Ishikawa (cell line): ENCODE results near the gene EFHD2.

ENCODE experiments used
- CREB1 ChIP-seq: IDR thresholded peaks from 2 replicates; pipeline ENCODE4 v1.6.1; 2012; ENCODE audit warnings: low read depth
- EGR1 ChIP-seq: IDR thresholded peaks from 2 replicates; pipeline ENCODE4 v1.6.1; 2012
- EP300 ChIP-seq: IDR thresholded peaks from 2 replicates; pipeline ENCODE4 v1.6.1; 2012; ENCODE audit warnings: borderline replicate concordance
- FOXM1 ChIP-seq: IDR thresholded peaks from 2 replicates; pipeline ENCODE4 v1.6.1; 2012; ENCODE audit warnings: low read depth, borderline replicate concordance
- RAD21 ChIP-seq: IDR thresholded peaks from 2 replicates; pipeline ENCODE4 v1.6.1; 2012; ENCODE audit warnings: low read depth
- REST ChIP-seq: IDR thresholded peaks from 2 replicates; pipeline ENCODE4 v1.6.1; 2012; ENCODE audit warnings: low read depth, mild to moderate bottlenecking
- TAF1 ChIP-seq: IDR thresholded peaks from 2 replicates; pipeline ENCODE4 v1.6.1; 2012; ENCODE audit warnings: low read depth, mild to moderate bottlenecking
- TEAD4 ChIP-seq: IDR thresholded peaks from 2 replicates; pipeline ENCODE4 v1.6.1; 2012
- YY1 ChIP-seq: IDR thresholded peaks from 2 replicates; pipeline ENCODE4 v1.6.1; 2012; ENCODE audit warnings: low read depth

- no peak for TF ChIP-seq CREB1
- TF ChIP-seq TAF1 = no peak
- TF ChIP-seq YY1 = no peak
- TF ChIP-seq REST = no peak
- no peak for TF ChIP-seq TEAD4
- no peak for TF ChIP-seq EGR1
- peak; percentile 97 for TF ChIP-seq RAD21
- no peak for TF ChIP-seq EP300
- TF ChIP-seq FOXM1 = no peak
Observed at GRCh38 chr1:15430787-15431570, 21.3 kb downstream of the EFHD2 start.
